ENCODE results near the gene MIB1.

MIB1 gene

GRCh38 chr18:21907451-21907850 lies 166.9 kb downstream of the MIB1 start:
- H3K4me3 ChIP-seq (ENCODE audit: low read length), result no peak overlapping the region
- no peaks in the 10 kb centered on the region for H3K9me3 ChIP-seq (ENCODE audit: control insufficient read depth, low read length)
- H3K36me3 ChIP-seq (ENCODE audit: control insufficient read depth, insufficient read depth, low read length), result no peaks in the 10 kb centered on the region
- peaks cover 3% of the 10 kb centered on the region for H3K4me1 ChIP-seq (ENCODE audit: control insufficient read depth, insufficient read depth, low read length)
- H3K27me3 ChIP-seq (ENCODE audit: control insufficient read depth, insufficient read depth, low read length), result no peaks in the 10 kb centered on the region
- no peak overlapping the region for H3K9ac ChIP-seq (ENCODE audit: low read length)

GRCh38 chr18:21908711-21909110 lies 168.1 kb downstream of the MIB1 start:
- Histone ChIP-seq H3K27me3 (ENCODE audit: control insufficient read depth, insufficient read depth, low read length) (no peaks in the 10 kb centered on the region), H3K9ac (ENCODE audit: low read length) (no peak overlapping the region), H3K4me1 (ENCODE audit: control insufficient read depth, insufficient read depth, low read length) (peaks cover 11% of the 10 kb centered on the region), H3K9me3 (ENCODE audit: control insufficient read depth, low read length) (no peaks in the 10 kb centered on the region), H3K36me3 (ENCODE audit: control insufficient read depth, insufficient read depth, low read length) (no peaks in the 10 kb centered on the region), H3K4me3 (ENCODE audit: low read length) (no peak overlapping the region)

- no peaks in the 10 kb centered on the region for H3K36me3 ChIP-seq (ENCODE audit: control insufficient read depth, insufficient read depth, low read length)
- no peaks in the 10 kb centered on the region for H3K9me3 ChIP-seq (ENCODE audit: control insufficient read depth, low read length)
- no peaks in the 10 kb centered on the region for H3K27me3 ChIP-seq (ENCODE audit: control insufficient read depth, insufficient read depth, low read length)
- H3K4me1 ChIP-seq (ENCODE audit: control insufficient read depth, insufficient read depth, low read length), result peaks cover 11% of the 10 kb centered on the region
- H3K4me3 ChIP-seq (ENCODE audit: low read length), result no peak overlapping the region
- H3K9ac ChIP-seq (ENCODE audit: low read length), result no peak overlapping the region
Observed at GRCh38 chr18:21910906-21911305, 170.3 kb downstream of the MIB1 start.

GRCh38 chr18:21911551-21911950 lies 171.0 kb downstream of the MIB1 start:
- Histone ChIP-seq H3K4me1 (ENCODE audit: control insufficient read depth, insufficient read depth, low read length) (peaks cover 11% of the 10 kb centered on the region), H3K4me3 (ENCODE audit: low read length) (no peak overlapping the region), H3K36me3 (ENCODE audit: control insufficient read depth, insufficient read depth, low read length) (no peaks in the 10 kb centered on the region), H3K9ac (ENCODE audit: low read length) (no peak overlapping the region), H3K9me3 (ENCODE audit: control insufficient read depth, low read length) (no peaks in the 10 kb centered on the region), H3K27me3 (ENCODE audit: control insufficient read depth, insufficient read depth, low read length) (no peaks in the 10 kb centered on the region)

- Histone ChIP-seq H3K4me1 (ENCODE audit: control insufficient read depth, insufficient read depth, low read length) (peaks cover 11% of the 10 kb centered on the region), H3K4me3 (ENCODE audit: low read length) (no peak overlapping the region), H3K9me3 (ENCODE audit: control insufficient read depth, low read length) (no peaks in the 10 kb centered on the region), H3K27me3 (ENCODE audit: control insufficient read depth, insufficient read depth, low read length) (no peaks in the 10 kb centered on the region), H3K36me3 (ENCODE audit: control insufficient read depth, insufficient read depth, low read length) (no peaks in the 10 kb centered on the region), H3K9ac (ENCODE audit: low read length) (no peak overlapping the region)
Observed at GRCh38 chr18:21912339-21913239, 172.0 kb downstream of the MIB1 start.

GRCh38 chr18:21914739-21915319 lies 174.2 kb downstream of the MIB1 start:
- no peaks in the 10 kb centered on the region for H3K27me3 ChIP-seq (ENCODE audit: control insufficient read depth, insufficient read depth, low read length)
- no peaks in the 10 kb centered on the region for H3K9me3 ChIP-seq (ENCODE audit: control insufficient read depth, low read length)
- peaks cover 11% of the 10 kb centered on the region for H3K4me1 ChIP-seq (ENCODE audit: control insufficient read depth, insufficient read depth, low read length)

GRCh38 chr18:21915546-21915945 lies 175.0 kb downstream of the MIB1 start:
- H3K36me3 ChIP-seq (ENCODE audit: control insufficient read depth, insufficient read depth, low read length), result no peaks in the 10 kb centered on the region
- no peaks in the 10 kb centered on the region for H3K9me3 ChIP-seq (ENCODE audit: control insufficient read depth, low read length)
- H3K4me1 ChIP-seq (ENCODE audit: control insufficient read depth, insufficient read depth, low read length), result peaks cover 11% of the 10 kb centered on the region

More at GRCh38 chr18:21914739-21915319, 174.2 kb downstream of the MIB1 start:
- Histone ChIP-seq H3K9ac (ENCODE audit: low read length) (no peak overlapping the region), H3K4me3 (ENCODE audit: low read length) (no peak overlapping the region), H3K36me3 (ENCODE audit: control insufficient read depth, insufficient read depth, low read length) (no peaks in the 10 kb centered on the region)

GRCh38 chr18:21916594-21916993 lies 176.0 kb downstream of the MIB1 start:
- H3K27me3 ChIP-seq (ENCODE audit: control insufficient read depth, insufficient read depth, low read length), result no peaks in the 10 kb centered on the region
- H3K4me3 ChIP-seq (ENCODE audit: low read length), result no peak overlapping the region
- H3K9me3 ChIP-seq (ENCODE audit: control insufficient read depth, low read length), result no peaks in the 10 kb centered on the region
- no peaks in the 10 kb centered on the region for H3K36me3 ChIP-seq (ENCODE audit: control insufficient read depth, insufficient read depth, low read length)
- H3K9ac ChIP-seq (ENCODE audit: low read length), result no peak overlapping the region
- H3K4me1 ChIP-seq (ENCODE audit: control insufficient read depth, insufficient read depth, low read length), result peaks cover 11% of the 10 kb centered on the region

More at GRCh38 chr18:21915546-21915945, 175.0 kb downstream of the MIB1 start:
- Histone ChIP-seq H3K27me3 (ENCODE audit: control insufficient read depth, insufficient read depth, low read length) (no peaks in the 10 kb centered on the region), H3K9ac (ENCODE audit: low read length) (no peak overlapping the region), H3K4me3 (ENCODE audit: low read length) (no peak overlapping the region)

- Histone ChIP-seq H3K36me3 (ENCODE audit: control insufficient read depth, insufficient read depth, low read length) (no peaks in the 10 kb centered on the region), H3K9me3 (ENCODE audit: control insufficient read depth, low read length) (no peaks in the 10 kb centered on the region), H3K27me3 (ENCODE audit: control insufficient read depth, insufficient read depth, low read length) (no peaks in the 10 kb centered on the region), H3K4me1 (ENCODE audit: control insufficient read depth, insufficient read depth, low read length) (no peaks in the 10 kb centered on the region), H3K9ac (ENCODE audit: low read length) (no peak overlapping the region), H3K4me3 (ENCODE audit: low read length) (no peak overlapping the region)
Observed at GRCh38 chr18:21918693-21919092, 178.1 kb downstream of the MIB1 start.

All from mucosa of stomach (tissue), 1 donor.